Renal cortical epithelial cell (primary cell): ENCODE results near the gene EPAS1. TPM values are rescaled to one million over a fixed set of nuclear protein-coding genes. Genes with fewer than 3 reads are reported as not detected.

Experiments
- DNase-seq: peaks from one replicate; pipeline ENCODE4 v3.0.0-alpha.2; 2011; ENCODE audit warnings: low read depth
- total RNA-seq: library from RNA; depleted of rRNA; stranded (reverse); fragments of >200 nt; gene quantifications from 2 replicates; pipeline ENCODE4 v1.2.3, GENCODE V29; 2014

Gene EPAS1
- total RNA-seq, 1 donor from 2014 or later = 124 TPM

GRCh38 chr2:46273225-46273863 is 23.9 kb upstream of the EPAS1 start:
- DNase-seq = no peak

DNA sequence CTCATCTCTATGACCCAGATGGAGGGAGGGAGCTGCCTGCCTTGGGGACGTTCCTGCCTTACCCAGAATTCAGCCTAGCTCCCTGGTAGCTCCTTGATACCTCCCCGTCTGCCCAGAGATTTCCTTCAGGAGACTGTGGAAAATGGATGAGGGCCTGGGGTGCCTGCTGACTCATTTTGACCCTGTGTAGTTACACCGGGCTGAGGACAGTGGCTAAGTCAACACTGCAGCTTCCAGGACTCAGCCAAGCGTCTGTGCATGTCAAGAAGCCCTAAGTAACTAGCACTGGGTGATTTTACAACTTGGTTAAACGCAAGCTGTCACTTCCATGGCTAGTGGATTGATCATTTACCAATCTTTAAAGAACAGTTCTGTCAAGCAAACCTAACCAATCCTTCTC is 23.3 kb upstream of the EPAS1 start:
- peak; percentile 73 for DNase-seq

DNA sequence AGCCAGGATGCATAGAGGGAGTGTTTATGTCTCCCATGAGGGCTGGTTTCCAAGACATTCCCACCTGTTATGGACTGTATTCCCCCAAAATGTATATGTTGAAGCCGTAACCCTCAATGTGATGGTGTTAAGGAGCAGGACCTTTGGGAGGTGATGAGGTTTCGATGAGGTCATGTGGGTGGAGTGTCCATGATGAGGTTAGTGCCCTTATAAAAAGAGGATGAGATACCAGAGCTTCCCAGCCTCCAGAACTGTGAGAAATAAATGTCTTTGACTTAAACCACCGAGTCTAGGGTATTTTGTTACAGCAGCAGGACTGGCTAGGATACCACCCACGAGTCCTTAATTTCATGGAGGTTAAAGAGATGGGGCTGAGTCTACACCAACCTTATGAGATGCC is 22.6 kb upstream of the EPAS1 start:
- no peak for DNase-seq

DNA sequence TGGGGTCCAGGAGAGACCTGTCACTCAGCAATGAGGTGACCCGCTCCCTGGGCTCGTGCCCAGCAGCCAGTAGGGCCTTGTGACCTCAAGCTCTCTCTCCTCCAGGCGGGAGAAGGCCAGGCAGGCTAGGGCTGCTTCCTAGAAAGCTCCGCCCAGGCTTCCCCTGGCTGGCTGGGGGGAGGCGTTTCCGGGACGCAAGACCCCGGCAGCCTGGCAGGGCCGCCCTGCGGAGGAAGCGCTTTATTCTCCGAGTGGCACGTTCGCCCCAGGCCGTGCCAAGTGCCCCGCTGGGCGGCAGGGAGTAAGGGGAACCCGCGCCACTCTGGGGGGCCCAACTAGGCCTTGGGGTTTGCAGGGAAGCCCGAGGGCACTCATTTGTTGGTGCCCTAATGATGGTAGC is 21.2 kb upstream of the EPAS1 start:
- DNase-seq = no peak

GRCh38 chr2:46276642-46277041 is 20.6 kb upstream of the EPAS1 start:
- no peak for DNase-seq

DNA sequence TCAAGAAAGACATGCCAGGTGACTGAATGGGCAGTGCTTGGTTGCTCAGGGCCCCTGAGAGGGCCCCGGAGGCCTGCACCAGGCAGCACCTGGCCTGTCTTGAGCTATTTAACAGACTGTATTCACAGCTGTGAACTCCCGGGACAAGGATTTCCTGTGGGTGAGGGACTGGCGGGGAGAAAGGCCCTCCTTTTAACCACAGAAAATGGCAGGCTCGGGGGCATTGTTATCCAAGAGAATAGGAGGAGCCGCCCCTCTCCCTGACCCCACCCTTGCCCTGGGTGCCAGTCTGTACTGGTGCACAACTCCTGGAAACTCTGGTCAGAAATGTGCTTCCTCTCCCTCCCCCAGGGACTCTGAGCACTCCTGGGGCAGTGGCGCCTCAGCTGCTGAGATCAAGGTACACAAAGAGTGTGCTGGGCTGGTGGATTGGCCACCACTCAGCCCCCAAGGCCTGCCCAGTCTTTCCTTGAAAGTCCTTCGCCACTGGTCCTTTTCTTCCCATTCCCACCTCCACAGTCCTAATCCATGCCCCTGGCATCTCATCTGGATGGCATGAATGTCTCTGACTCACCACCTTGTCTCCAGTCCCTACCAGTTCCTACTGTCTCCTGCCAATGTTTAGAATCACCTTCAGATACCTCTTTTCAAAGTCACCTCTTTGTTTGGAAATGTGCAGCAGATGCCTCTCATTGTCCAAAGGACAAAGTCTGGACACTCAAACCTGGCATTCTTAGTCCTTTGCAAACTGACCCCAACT is 19.6 kb upstream of the EPAS1 start:
- no peak for DNase-seq

DNA sequence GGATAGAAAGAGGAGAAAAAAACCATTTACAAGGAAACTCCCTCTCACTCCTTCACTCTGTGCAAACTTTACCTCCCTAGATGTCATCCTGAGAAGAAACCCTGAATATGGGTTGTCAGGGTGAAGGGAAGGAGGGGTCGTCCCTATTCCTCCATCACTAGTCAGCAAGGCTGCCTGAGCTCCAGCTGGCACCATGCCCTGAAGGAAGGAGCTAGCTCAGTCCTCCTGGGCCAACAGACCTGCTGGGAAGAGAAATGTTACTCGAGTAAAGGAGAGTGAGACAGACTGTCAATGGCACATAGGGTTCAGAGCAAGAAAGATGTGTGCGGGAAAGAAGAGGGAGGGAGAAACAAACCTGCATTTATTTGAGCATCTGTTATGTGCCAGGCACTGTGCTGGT is 18.3 kb upstream of the EPAS1 start:
- no peak for DNase-seq

GRCh38 chr2:46281939-46282338 is 15.3 kb upstream of the EPAS1 start:
- no peak for DNase-seq

DNA sequence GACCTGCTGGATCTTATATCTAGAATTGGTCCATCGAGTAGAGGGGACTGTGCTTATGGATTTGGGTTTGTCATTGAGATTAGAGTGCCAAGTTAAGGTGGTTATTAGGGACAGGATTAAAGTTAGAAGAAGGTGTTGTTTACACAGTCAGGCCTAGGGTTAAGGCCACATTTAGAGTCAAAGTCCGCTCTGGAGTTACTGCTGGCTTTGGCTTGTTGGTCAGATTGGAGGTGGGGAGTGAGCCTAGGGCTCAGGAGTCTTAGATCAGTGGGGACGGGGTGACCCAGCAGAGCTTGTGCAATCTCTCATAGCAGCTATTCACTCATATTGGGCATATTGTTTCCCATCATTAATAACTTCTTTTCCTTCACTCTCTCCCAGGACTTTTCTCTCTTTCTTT is 13.5 kb upstream of the EPAS1 start:
- no peak for DNase-seq

DNA sequence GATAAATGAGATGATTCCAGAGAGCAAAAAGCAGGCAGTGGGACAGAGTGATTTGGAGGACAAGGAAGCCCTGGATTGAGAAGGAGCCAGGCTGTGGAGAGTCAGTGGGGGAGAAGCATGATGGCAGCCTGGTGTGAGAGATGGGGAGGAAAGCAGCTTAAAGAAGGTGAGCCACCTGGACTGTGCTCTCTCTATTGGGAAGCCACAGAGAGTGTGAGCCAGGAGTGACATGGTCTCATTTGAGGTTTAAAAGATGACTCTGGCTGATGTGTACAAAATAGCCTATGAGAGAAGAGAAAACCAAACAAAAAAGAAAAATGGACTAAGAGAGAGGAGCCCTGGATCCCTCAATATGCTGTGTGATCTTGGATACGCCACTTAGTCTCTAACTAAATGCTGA is 12.9 kb upstream of the EPAS1 start:
- DNase-seq = no peak

DNA sequence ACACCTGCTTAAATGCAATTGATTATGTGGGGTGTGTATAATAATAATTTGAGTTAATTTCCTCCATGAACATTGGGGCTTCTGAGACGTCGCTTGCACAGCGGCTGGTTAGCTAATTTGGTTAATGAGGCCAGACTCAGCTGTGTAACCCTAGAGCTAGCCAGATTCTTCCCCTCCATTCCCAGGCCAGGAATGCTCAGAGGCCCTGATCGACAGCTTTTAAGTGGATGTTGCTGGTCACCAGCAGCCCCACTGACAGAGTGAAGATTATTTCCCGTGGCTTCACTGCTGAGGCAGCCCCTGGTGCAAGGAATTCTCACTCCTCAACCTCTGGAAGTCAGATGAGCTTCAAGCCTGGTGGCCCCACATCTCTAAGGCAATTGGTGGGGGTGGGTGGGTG is 12.4 kb upstream of the EPAS1 start:
- DNase-seq = no peak

GRCh38 chr2:46286715-46287114 is 10.5 kb upstream of the EPAS1 start:
- DNase-seq = no peak

- DNase-seq = no peak
Measured at GRCh38 chr2:46290078-46290477, 7.1 kb upstream of the EPAS1 start.

DNA sequence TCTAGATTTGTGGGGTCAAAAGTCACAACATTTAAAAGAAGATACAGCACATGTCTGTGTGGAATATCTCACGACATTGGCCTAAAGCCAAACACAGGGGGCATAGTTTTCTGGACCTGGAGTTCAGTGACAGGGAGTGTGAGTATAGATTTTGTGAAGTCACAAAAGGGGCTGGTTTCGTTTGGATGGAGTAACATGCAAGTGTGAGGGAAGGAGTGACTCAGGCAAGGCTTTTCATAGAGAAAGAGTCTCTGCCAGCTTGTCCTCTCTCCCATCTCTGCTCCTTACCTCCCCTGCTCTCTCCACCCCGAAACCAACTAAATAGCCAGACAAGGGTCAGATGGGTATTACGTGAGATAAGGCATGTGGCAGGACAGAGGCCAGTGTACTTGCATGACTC is 3.7 kb upstream of the EPAS1 start:
- DNase-seq = no peak

GRCh38 chr2:46294176-46294836 is 2.9 kb upstream of the EPAS1 start:
- no peak for DNase-seq

DNA sequence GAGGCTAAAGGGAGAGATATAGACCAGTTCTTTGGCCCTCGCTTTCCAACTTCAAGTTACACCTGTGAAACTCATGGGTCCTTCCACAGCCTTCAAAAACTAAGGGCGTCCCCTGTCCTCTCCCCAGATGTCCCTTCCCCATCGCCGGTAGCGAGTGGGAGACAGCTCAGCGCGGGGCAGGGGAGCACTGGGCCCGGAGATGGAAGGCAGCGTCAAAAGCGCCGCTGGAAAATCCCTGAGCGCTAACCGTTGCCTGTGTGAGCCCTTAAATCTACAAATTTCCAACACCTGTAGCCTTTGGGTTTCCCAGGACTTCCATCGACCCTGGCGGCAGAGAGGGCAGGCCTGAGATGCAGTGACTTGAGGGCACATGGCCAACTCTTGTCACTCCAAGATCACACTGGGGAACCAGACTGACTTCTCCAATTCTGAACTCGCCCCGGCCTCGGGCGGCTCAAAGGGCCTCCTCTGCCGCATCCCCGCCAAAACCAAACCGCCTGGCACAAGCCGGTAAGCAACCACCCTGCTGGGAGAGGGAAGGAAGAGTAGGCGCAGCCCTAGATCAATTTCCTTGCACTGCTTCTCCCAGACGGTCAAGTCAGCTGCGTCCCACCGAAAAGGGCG is 879 bp upstream of the EPAS1 start:
- no peak for DNase-seq

- DNase-seq = peak; percentile 57
Measured at GRCh38 chr2:46297546-46298271, 502 bp downstream of the EPAS1 start.

DNA sequence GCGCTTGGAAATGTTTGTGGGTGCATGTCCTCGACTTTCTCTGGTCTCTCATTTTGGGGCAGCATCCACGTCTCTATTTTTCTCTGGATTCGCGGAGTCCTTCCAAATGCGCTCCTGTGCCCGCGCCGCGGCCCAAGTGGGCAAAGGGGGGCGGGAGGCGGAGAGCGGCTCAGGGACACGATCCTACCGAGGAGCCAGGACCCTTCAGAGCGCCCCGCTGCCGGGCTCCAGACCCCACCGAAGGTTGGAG is 990 bp downstream of the EPAS1 start:
- no peak for DNase-seq

DNA sequence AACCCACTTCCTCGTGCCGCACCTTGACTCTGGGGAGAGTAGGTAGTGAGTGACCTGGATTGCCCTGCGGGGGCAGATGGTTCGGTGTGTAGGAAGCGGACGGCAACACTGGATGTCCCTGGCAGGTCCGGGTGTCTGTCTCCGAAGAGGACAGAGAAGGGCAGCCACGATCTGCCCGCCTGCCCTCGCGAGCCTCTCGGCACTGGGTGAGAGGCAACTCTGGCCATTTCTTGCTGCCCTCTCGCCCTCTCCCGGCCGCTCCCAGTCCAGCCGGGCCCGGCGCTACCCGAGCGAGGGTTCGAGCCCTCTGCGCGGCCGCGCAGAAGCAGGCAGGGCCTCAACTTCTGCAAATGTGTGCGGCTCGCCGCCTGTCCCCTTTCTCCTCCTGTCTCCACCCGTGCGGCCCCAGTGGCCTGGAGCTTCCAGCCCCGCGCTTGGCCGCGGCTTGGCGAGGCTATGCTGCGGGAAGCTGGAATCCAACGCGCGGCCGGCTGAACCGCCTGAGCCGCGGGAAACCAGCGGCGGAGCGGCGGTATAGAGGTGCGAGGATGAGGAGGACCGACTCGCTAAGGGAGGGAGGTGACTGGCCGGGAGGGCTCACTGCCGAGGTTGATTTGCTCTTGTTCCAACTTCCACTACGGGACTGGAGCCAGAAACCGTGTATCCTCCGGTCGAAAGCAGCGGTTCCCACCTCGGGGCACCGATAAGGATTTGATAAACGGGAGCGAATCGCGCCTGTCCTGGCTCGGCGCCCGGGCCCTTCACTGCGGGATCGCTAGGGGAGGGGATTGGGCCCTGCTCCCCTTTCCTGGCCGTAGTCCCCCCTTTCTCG is 1.5 kb downstream of the EPAS1 start:
- no peak for DNase-seq

DNA sequence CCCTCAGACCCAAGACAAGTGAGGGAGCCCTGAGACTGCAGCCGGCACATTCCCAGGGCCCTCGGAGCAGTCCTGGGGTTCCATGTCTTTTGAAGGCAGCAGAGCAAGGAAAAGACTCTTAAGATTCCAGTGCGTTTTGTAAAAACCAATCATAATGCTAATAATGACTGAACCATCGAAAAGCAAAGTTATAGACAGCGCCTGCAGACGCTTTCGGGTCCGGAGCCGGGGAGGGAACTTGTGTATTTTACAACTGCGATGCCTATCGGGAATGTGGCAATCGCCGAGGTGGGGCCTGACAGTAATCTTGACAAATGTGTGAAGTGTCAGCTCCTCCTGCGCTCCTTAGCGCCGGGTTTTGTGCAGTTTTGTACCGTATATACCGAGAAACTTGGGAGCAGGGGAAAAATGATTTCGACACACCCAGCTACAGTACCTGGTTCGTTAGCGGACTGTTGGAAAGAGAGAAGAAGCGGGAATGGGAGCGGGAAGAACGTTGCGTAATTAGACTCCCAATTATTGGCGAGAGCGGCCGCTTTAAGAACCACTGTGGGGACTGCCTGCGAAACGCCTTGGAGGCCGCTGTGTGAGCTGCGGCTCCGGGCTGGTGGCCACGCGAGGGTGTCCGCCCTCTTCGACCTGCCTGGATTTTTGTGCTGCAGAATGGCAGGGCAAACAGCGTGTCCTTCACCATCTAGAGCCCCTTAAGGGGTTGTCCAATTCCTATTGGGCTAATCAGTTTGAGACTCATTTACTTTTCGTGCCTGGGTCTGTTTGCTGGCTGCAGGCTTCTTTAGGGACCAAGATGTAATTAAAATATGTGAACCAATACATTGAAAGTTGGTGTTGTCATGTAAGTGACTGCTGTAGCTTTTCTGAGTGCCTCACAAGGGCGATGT is 2.4 kb downstream of the EPAS1 start:
- peak; percentile 80 for DNase-seq
